ENCODE data around the gene PATE4. TPM values are rescaled to one million over a fixed set of nuclear protein-coding genes. Genes with fewer than 3 reads are reported as not detected.

PATE4 gene
- total RNA-seq, 2 donors from 2014 or later: not detected

DNA sequence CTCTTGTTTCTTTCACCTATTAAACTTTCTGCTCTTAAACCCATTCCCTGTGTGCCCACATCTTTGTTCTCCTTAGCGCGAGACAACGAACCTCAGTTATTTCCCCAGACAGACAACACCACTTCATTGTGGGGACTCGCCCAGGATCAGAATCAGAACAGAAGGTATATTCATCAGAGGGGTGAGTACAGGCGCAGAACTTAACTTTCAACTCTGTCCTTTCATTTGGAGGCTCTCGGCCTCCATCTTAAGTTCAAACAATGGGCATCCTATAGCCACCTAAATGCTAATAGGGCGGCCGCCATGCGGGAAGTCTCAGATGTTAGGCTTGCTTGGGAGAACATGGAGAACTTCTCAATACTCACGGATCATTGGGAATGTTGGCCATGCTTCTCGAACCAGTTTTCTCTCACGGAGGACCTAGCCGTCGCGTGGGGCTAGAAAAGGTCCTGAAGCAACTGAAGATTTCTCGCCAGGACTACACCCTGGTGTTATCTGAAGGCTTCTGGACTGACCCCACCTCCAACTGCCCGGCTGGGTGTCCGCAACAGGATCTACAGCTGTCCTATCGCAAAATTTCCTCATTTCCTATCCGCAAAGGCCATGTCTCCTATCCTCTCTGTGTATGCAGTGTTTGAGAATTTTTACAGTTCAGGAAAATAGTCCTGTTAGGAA is 40.9 kb downstream of the PATE4 start:
- TF ChIP-seq, protein P1, sequence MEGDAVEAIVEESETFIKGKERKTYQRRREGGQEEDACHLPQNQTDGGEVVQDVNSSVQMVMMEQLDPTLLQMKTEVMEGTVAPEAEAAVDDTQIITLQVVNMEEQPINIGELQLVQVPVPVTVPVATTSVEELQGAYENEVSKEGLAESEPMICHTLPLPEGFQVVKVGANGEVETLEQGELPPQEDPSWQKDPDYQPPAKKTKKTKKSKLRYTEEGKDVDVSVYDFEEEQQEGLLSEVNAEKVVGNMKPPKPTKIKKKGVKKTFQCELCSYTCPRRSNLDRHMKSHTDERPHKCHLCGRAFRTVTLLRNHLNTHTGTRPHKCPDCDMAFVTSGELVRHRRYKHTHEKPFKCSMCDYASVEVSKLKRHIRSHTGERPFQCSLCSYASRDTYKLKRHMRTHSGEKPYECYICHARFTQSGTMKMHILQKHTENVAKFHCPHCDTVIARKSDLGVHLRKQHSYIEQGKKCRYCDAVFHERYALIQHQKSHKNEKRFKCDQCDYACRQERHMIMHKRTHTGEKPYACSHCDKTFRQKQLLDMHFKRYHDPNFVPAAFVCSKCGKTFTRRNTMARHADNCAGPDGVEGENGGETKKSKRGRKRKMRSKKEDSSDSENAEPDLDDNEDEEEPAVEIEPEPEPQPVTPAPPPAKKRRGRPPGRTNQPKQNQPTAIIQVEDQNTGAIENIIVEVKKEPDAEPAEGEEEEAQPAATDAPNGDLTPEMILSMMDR (IDR thresholded peaks at IDR 0.05): no peak
- no peak for DNase-seq
- H3K4me3 ChIP-seq: no peak overlapping the region
- no peaks in the 10 kb centered on the region for H3K9me3 ChIP-seq
- intact Hi-C loops (cut with DNase I): no loop called here
- no peaks in the 10 kb centered on the region for H3K27me3 ChIP-seq
- H3K27ac ChIP-seq: no peak overlapping the region
- no peak overlapping the region for H3K9ac ChIP-seq (ENCODE audit: low read depth in 2 of 2, low read length in 2 of 2)
- H3K4me1 ChIP-seq: no peaks in the 10 kb centered on the region
- H3K36me3 ChIP-seq: no peaks in the 10 kb centered on the region

GRCh38 chr11:125874556-125875124 is 41.5 kb downstream of the PATE4 start:
- TF ChIP-seq, protein P1 (IDR thresholded peaks at IDR 0.05): peak; percentile 66
- DNase-seq: peak; percentile 62
- no peaks in the 10 kb centered on the region for H3K27me3 ChIP-seq

DNA sequence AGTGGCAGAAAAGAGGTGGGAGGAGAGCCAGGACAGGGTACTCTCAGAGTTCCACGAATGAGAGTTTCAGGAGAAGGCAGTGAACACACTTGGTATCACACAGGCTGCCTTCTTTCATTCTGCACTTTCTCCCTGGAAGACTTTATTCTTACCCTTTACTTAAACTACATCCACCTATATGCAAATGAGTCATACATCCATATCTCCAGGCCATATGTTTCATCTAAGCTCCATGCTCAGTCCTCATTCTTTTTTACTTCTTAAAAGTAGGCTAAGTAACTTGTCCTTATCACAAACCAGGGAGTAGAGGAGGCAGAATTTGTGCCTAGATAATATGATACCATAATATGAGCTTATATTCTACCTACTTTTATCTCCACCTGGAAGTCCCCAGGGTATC is 48.2 kb downstream of the PATE4 start:
- intact Hi-C loops (cut with DNase I): no loop called here
- no peaks in the 10 kb centered on the region for H3K27me3 ChIP-seq
- H3K4me3 ChIP-seq: no peak overlapping the region
- H3K36me3 ChIP-seq: no peaks in the 10 kb centered on the region
- no peak overlapping the region for H3K9ac ChIP-seq (ENCODE audit: low read depth in 2 of 2, low read length in 2 of 2)
- no peak for DNase-seq
- no peaks in the 10 kb centered on the region for H3K4me1 ChIP-seq
- TF ChIP-seq, protein P1 (IDR thresholded peaks at IDR 0.05): no peak
- no peaks in the 10 kb centered on the region for H3K9me3 ChIP-seq
- H3K27ac ChIP-seq: no peak overlapping the region

More at GRCh38 chr11:125874556-125875124, 41.5 kb downstream of the PATE4 start:
- H3K4me1 ChIP-seq: no peaks in the 10 kb centered on the region
- no peaks in the 10 kb centered on the region for H3K9me3 ChIP-seq
- no peak overlapping the region for H3K9ac ChIP-seq (ENCODE audit: low read depth in 2 of 2, low read length in 2 of 2)
- intact Hi-C loops (cut with DNase I): no loop called here
- no peaks in the 10 kb centered on the region for H3K36me3 ChIP-seq
- H3K4me3 ChIP-seq: no peak overlapping the region
- no peak overlapping the region for H3K27ac ChIP-seq

- DNase-seq: no peak
- intact Hi-C loops (cut with DNase I): no loop called here
Measured at GRCh38 chr11:125883375-125883774, 50.3 kb downstream of the PATE4 start.

GRCh38 chr11:125886997-125887372 is 53.9 kb downstream of the PATE4 start:
- no peaks in the 10 kb centered on the region for H3K4me1 ChIP-seq
- H3K36me3 ChIP-seq: no peaks in the 10 kb centered on the region
- no peaks in the 10 kb centered on the region for H3K9me3 ChIP-seq
- peak overlapping the region; percentile 88 for H3K27ac ChIP-seq
- intact Hi-C loops (cut with DNase I): no loop called here
- H3K4me3 ChIP-seq: peak overlapping the region; percentile 76
- peak; percentile 50 for DNase-seq
- H3K27me3 ChIP-seq: no peaks in the 10 kb centered on the region
- TF ChIP-seq, protein P1 (IDR thresholded peaks at IDR 0.05): no peak
- H3K9ac ChIP-seq (ENCODE audit: low read depth in 2 of 2, low read length in 2 of 2): peak overlapping the region in 1 of 2 donors; percentile 77

More at GRCh38 chr11:125883375-125883774, 50.3 kb downstream of the PATE4 start:
- Histone ChIP-seq H3K27me3 (no peaks in the 10 kb centered on the region), H3K9ac (ENCODE audit: low read depth in 2 of 2, low read length in 2 of 2) (no peak overlapping the region), H3K4me1 (no peaks in the 10 kb centered on the region), H3K36me3 (no peaks in the 10 kb centered on the region), H3K9me3 (no peaks in the 10 kb centered on the region), H3K4me3 (no peak overlapping the region), H3K27ac (no peak overlapping the region)
- TF ChIP-seq, protein P1 (IDR thresholded peaks at IDR 0.05): no peak

All from colonic mucosa (tissue), 4 donors.